ENCODE data around the gene RRP9.

DNA sequence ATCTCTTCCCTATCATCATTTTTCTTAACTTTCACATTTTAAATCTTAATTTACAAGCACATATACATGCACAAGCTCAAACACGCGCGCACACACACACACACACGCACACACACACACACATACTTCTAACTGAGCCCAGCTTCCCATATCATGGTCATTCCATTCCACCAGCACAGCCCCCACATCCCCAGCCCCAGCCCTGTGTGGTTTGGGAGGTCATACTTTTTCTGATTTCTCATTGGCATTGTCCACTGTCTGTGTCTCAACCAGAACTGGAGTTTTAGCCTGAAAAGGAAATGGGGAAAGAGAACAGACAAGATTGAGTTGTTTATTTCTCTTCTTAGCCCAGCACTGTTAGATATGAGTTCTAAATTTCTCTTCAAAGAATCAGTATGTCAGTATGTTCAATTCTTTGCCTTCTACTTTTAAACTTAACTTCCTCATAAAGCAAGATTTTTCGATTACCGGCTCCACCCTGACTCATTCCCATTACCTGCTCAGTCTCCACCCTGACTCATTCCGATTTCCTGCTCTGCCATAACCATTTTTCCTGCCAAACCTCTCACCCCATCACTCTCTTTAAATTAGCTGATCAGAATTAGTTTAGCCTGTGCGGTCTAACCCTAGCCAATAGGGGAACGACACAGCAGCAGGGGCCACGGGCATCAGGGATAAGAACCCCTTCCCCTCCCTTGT, 44.9 kb downstream of the RRP9 start:
- TF ChIP-seq JUND (IDR thresholded peaks at IDR 0.05): no peak
- no peak for TF ChIP-seq REST (IDR thresholded peaks at IDR 0.05)
- no peak for TF ChIP-seq CTCF (IDR thresholded peaks at IDR 0.05; ENCODE audit: low read depth, low read length, missing input control)
- TF ChIP-seq HNF4G (IDR thresholded peaks at IDR 0.05): no peak
- no peak for TF ChIP-seq EGR1 (IDR thresholded peaks at IDR 0.05; ENCODE audit: low read depth in 2 of 2)
- TF ChIP-seq TAF1 (conservative IDR thresholded peaks at IDR 0.05): no peak
- TF ChIP-seq GABPA (IDR thresholded peaks at IDR 0.05 in 1 of 2, conservative IDR thresholded peaks at IDR 0.05 in 1 of 2): no peak
- no peak for TF ChIP-seq SP1 (IDR thresholded peaks at IDR 0.05)
- TF ChIP-seq ATF3 (IDR thresholded peaks at IDR 0.05): no peak
- TF ChIP-seq YY1 (IDR thresholded peaks at IDR 0.05): no peak
- no peak for TF ChIP-seq MAX (IDR thresholded peaks at IDR 0.05)
- TF ChIP-seq, protein P1, sequence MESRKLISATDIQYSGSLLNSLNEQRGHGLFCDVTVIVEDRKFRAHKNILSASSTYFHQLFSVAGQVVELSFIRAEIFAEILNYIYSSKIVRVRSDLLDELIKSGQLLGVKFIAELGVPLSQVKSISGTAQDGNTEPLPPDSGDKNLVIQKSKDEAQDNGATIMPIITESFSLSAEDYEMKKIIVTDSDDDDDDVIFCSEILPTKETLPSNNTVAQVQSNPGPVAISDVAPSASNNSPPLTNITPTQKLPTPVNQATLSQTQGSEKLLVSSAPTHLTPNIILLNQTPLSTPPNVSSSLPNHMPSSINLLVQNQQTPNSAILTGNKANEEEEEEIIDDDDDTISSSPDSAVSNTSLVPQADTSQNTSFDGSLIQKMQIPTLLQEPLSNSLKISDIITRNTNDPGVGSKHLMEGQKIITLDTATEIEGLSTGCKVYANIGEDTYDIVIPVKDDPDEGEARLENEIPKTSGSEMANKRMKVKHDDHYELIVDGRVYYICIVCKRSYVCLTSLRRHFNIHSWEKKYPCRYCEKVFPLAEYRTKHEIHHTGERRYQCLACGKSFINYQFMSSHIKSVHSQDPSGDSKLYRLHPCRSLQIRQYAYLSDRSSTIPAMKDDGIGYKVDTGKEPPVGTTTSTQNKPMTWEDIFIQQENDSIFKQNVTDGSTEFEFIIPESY (IDR thresholded peaks at IDR 0.05): no peak
